Activated CD8-positive, alpha-beta T cell treated with anti-CD3 and anti-CD28 coated beads for 36 hours (primary cell): ENCODE data around the gene CCND2. TPM values are rescaled to one million over a fixed set of nuclear protein-coding genes. Genes with fewer than 3 reads are reported as not detected.

Source experiments
- ATAC-seq: fragments of 200-7000 bp; cut with Tn5 transposase; one replicate; pipeline ENCODE4 v1.10.0; 2021; ENCODE audit warnings: mild to moderate bottlenecking, moderate library complexity
- CTCF ChIA-PET: fragments of 350-600 bp; sonication (Branson Sonifier 250); formaldehyde crosslinking; loops from one replicate; lab custom pipeline; 2021; ENCODE audit warnings: antibody characterized with exemption; lab: Charles Lee
- POLR2A ChIA-PET: fragments of 350-600 bp; sonication (Branson Sonifier 250); formaldehyde crosslinking; loops from one replicate; lab custom pipeline; 2021; ENCODE audit warnings: antibody characterized with exemption; lab: Charles Lee
- DNase-seq: peaks from one replicate; pipeline ENCODE4 v3.0.0-alpha.2; 2020
- H3K27ac Mint-ChIP-seq: one replicate; pipeline ENCODE4 v1.8.0; 2021; ENCODE audit warnings: mild to moderate bottlenecking, mixed read lengths
- H3K27me3 Mint-ChIP-seq: one replicate; pipeline ENCODE4 v1.8.0; 2021; ENCODE audit warnings: mixed read lengths
- H3K36me3 Mint-ChIP-seq: one replicate; pipeline ENCODE4 v1.8.0; 2021; ENCODE audit warnings: low read depth, mixed read lengths
- H3K4me1 Mint-ChIP-seq: one replicate; pipeline ENCODE4 v1.8.0; 2021; ENCODE audit warnings: low read depth, mixed read lengths
- H3K4me3 Mint-ChIP-seq: one replicate; pipeline ENCODE4 v1.8.0; 2021; ENCODE audit warnings: mild to moderate bottlenecking, moderate library complexity, mixed read lengths
- H3K9me3 Mint-ChIP-seq: one replicate; pipeline ENCODE4 v1.8.0; 2021; ENCODE audit warnings: mixed read lengths
- intact Hi-C: fragments of 100-400 bp; cut with micrococcal nuclease; formaldehyde crosslinking; loops from one replicate; pipeline ENCODE4 v1.10.0; 2022
- total RNA-seq, 2 experiments: library from RNA; stranded (reverse); gene quantifications; one replicate each; pipeline ENCODE4 v1.2.3, GENCODE V29; 2021
- TF ChIP-seq, protein P1 (sequence below): fragments of 200-600 bp; IDR thresholded peaks from one replicate; pipeline ENCODE4 v1.8.0; 2022; ENCODE audit warnings: antibody characterized with exemption, mild to moderate bottlenecking

The CCND2 gene
- total RNA-seq, 2 experiments from 2014 or later, result 617 to 639 TPM

DNA sequence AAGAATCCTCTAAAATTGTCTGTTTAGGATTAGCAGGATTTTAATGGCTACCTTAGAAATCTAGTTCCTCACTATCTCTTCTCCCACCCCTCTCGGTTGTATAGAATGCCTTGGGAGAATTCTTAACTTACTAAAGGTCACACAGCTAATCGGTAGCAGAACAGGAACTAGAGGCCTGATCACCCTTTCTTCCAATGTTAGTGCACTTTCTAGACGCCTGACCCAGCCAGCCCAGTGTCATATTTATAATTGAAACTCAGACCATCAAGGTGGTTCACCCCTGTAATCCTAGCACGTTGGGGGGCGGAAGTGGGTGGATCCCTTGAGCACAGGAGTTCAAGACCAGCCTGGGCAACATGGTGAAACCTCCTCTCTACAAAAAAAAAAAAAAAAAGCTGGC, 49.2 kb downstream of the CCND2 start:
- no peak for DNase-seq
- Mint-ChIP-seq H3K4me1 (peaks cover 30% of the 10 kb centered on the region), H3K36me3 (peaks cover 12% of the 10 kb centered on the region), H3K9me3 (no peaks in the 10 kb centered on the region), H3K4me3 (peak overlapping the region; percentile 88), H3K27ac (no peak overlapping the region), H3K27me3 (no peaks in the 10 kb centered on the region)
- intact Hi-C loops, result no loop called here
- TF ChIP-seq, protein P1, sequence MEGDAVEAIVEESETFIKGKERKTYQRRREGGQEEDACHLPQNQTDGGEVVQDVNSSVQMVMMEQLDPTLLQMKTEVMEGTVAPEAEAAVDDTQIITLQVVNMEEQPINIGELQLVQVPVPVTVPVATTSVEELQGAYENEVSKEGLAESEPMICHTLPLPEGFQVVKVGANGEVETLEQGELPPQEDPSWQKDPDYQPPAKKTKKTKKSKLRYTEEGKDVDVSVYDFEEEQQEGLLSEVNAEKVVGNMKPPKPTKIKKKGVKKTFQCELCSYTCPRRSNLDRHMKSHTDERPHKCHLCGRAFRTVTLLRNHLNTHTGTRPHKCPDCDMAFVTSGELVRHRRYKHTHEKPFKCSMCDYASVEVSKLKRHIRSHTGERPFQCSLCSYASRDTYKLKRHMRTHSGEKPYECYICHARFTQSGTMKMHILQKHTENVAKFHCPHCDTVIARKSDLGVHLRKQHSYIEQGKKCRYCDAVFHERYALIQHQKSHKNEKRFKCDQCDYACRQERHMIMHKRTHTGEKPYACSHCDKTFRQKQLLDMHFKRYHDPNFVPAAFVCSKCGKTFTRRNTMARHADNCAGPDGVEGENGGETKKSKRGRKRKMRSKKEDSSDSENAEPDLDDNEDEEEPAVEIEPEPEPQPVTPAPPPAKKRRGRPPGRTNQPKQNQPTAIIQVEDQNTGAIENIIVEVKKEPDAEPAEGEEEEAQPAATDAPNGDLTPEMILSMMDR, result no peak
- CTCF ChIA-PET, result interaction anchor here (0.6 to 2.3 kb wide), 5 partner anchors 16 to 438 kb away, joined by 3 to 12 read pairs (median 4); no protein-coding TSS in a partner anchor
- no peak for ATAC-seq
- POLR2A ChIA-PET, result interaction anchor here (0.9 kb wide), 1 partner anchor 282 kb away, joined by 3 read pairs; no protein-coding TSS in a partner anchor

Other genes with a start within 250 kb of the CCND2 start
- 1 to 10 TPM; 8.2 to 8.7 TPM for gene TIGAR, start 47.5 kb downstream of the CCND2 start, total RNA-seq
- not detected for gene FGF23, start 106.0 kb downstream of the CCND2 start, total RNA-seq
- not detected for gene FGF6, start 172.1 kb downstream of the CCND2 start, total RNA-seq